Measurements from ENCODE around the gene CD300LG. TPM values are rescaled to one million over a fixed set of nuclear protein-coding genes. Genes with fewer than 3 reads are reported as not detected.
A peak's percentile ranks its signal among the peaks of the same experiment; 100 is the strongest.

CD300LG gene
- total RNA-seq, 1 experiment from 2014 or later, result not detected

- Histone ChIP-seq H3K9me2 (ENCODE audit: insufficient read depth) (no peaks in the 10 kb centered on the region), H3K9me3 (ENCODE audit: control insufficient read depth in 1 of 2, insufficient read depth in 1 of 2, low read depth in 1 of 2, low read length in 2 of 2) (no peaks in the 10 kb centered on the region), H3K27me3 (ENCODE audit: insufficient read depth, low read length) (no peaks in the 10 kb centered on the region), H3K27ac (ENCODE audit: low read depth, low read length) (peak overlapping the region; percentile 85), H3K36me3 (ENCODE audit: control insufficient read depth in 1 of 2, insufficient read depth in 2 of 2, low read length in 2 of 2) (no peaks in the 10 kb centered on the region), H3K4me3 (replicated peaks in 1 of 2; ENCODE audit: low read depth in 1 of 2, low read length in 2 of 2) (peak overlapping the region; percentile 14 to 52), H3K9ac (ENCODE audit: low read length) (peak overlapping the region; percentile 54), H2AFZ (ENCODE audit: low read depth, low read length, poor library complexity, severe bottlenecking) (peak overlapping the region; percentile 57), H3K4me2 (ENCODE audit: low read length) (peak overlapping the region; percentile 77), H3K79me2 (ENCODE audit: insufficient read depth, low read length) (no peaks in the 10 kb centered on the region), H3K4me1 (ENCODE audit: control insufficient read depth in 1 of 2, insufficient read depth in 2 of 2, low read length in 2 of 2) (peaks cover 35 to 43% of the 10 kb centered on the region in 2 experiments), H4K20me1 (ENCODE audit: insufficient read depth) (no peaks in the 10 kb centered on the region)
- ChIA-PET RAD21 (ENCODE audit: low non-redundant PET in 1 of 2, low total read pairs in 2 of 2, uncharacterized antibody in 2 of 2, unreplicated experiment in 2 of 2) (no interaction called here), POLR2A (interaction anchor here (0.8 to 1.0 kb wide), 2 partner anchors 10 to 39 kb away, joined by 3 read pairs; no protein-coding TSS in a partner anchor), CTCF (interaction anchor here (1.0 to 2.7 kb wide), 6 partner anchors 20 to 329 kb away, joined by 3 to 9 read pairs (median 4); no protein-coding TSS in a partner anchor)
- TF ChIP-seq ATF3 (IDR thresholded peaks at IDR 0.05) (no peak), CBX3 (IDR thresholded peaks at IDR 0.05; ENCODE audit: low read depth) (peak; percentile 66), YY1 (IDR thresholded peaks at IDR 0.05; ENCODE audit: extremely low read depth, insufficient replicate concordance, low read depth, low read length) (no peak), EZH2 (IDR thresholded peaks at IDR 0.05) (no peak), ZFX (IDR thresholded peaks at IDR 0.05) (no peak), POLR2A (IDR thresholded peaks at IDR 0.05; ENCODE audit: borderline replicate concordance, extremely low read depth, insufficient read depth, insufficient read length) (peak; percentile 39), POLR2AphosphoS5 (IDR thresholded peaks at IDR 0.05; ENCODE audit: low read depth, low read length) (peak; percentile 53; the same call in 1 of the 2 replicates), ZBTB33 (IDR thresholded peaks at IDR 0.05; ENCODE audit: extremely low read depth, insufficient replicate concordance, low read length) (peak; percentile 18), MAX (IDR thresholded peaks at IDR 0.05) (peak; percentile 69), SIN3A (IDR thresholded peaks at IDR 0.05; ENCODE audit: low read depth) (peak; percentile 76), ZNF274 (IDR thresholded peaks at IDR 0.05; ENCODE audit: low read depth, low read length) (no peak), ELF1 (IDR thresholded peaks at IDR 0.05; ENCODE audit: borderline replicate concordance, low read depth) (no peak), RAD21 (IDR thresholded peaks at IDR 0.05; ENCODE audit: low read depth) (no peak; the same call in 1 of the 2 replicates), EZH2phosphoT487 (IDR thresholded peaks at IDR 0.05; ENCODE audit: borderline replicate concordance) (no peak), TCF7L2 (IDR thresholded peaks at IDR 0.05; ENCODE audit: borderline replicate concordance, extremely low read depth, insufficient read depth, insufficient read length) (no peak), FOSL1 (IDR thresholded peaks at IDR 0.05; ENCODE audit: low read depth) (no peak), SP1 (IDR thresholded peaks at IDR 0.05; ENCODE audit: low read depth) (peak; percentile 77), JUND (IDR thresholded peaks at IDR 0.05) (no peak), EGR1 (IDR thresholded peaks at IDR 0.05; ENCODE audit: low read depth) (no peak)
- no TSS peak for BruUV-seq (replicated peaks)
- peak; percentile 88 for ATAC-seq
- intact Hi-C loops (cut with micrococcal nuclease), result loop anchor here (10.0 kb wide), 1 partner anchor 145 kb away; no protein-coding TSS in a partner anchor
- DNase-seq (ENCODE audit: low read depth, low spot score), result peak; percentile 76
These were observed 7.3 kb upstream of the CD300LG start for GRCh38 chr17:43839670-43840108.
